Measurements from ENCODE around the gene TFR2.

TFR2 gene

GRCh38 chr7:100626055-100626454 is 15.3 kb downstream of the TFR2 start:
- no peak overlapping the region for H3K27ac ChIP-seq (ENCODE audit: low read depth, low read length, poor library complexity, severe bottlenecking)
- no peak overlapping the region for H2AFZ ChIP-seq (ENCODE audit: low read length)

GRCh38 chr7:100623951-100624824 is 17.2 kb downstream of the TFR2 start:
- H4K20me1 ChIP-seq (ENCODE audit: insufficient read depth, low read length): no peaks in the 10 kb centered on the region
- H3K27me3 ChIP-seq (ENCODE audit: insufficient read depth, low read length): no peaks in the 10 kb centered on the region
- no peaks in the 10 kb centered on the region for H3K9me3 ChIP-seq (ENCODE audit: low read length)
- no peaks in the 10 kb centered on the region for H3K79me2 ChIP-seq (ENCODE audit: insufficient read depth, low read length)
- no peak overlapping the region for H3K4me3 ChIP-seq (ENCODE audit: low read depth, low read length, poor library complexity, severe bottlenecking)
- TF ChIP-seq EZH2 (IDR thresholded peaks at IDR 0.05; ENCODE audit: borderline replicate concordance, low read length) (no peak), CTCF (IDR thresholded peaks at IDR 0.05; ENCODE audit: low read length) (no peak)
- H2AFZ ChIP-seq (ENCODE audit: low read length): no peak overlapping the region
- H3F3A ChIP-seq (ENCODE audit: insufficient read depth, low read length): no peaks in the 10 kb centered on the region
- no peak overlapping the region for H3K9ac ChIP-seq (ENCODE audit: low read length)
- H3K4me1 ChIP-seq (ENCODE audit: insufficient read depth, low read length, severe bottlenecking): peaks cover 19% of the 10 kb centered on the region
- H3K27ac ChIP-seq (ENCODE audit: low read depth, low read length, poor library complexity, severe bottlenecking): no peak overlapping the region
- H3K4me2 ChIP-seq (ENCODE audit: low read length): no peak overlapping the region
- H3K9me2 ChIP-seq (ENCODE audit: low read depth, low read length): no peaks in the 10 kb centered on the region
- H3K36me3 ChIP-seq (ENCODE audit: insufficient read depth, low read length): no peaks in the 10 kb centered on the region

More at GRCh38 chr7:100626055-100626454, 15.3 kb downstream of the TFR2 start:
- peak overlapping the region; percentile 33; the same call in 1 of the 2 replicates for H3K9ac ChIP-seq (ENCODE audit: low read length)
- H3K4me2 ChIP-seq (ENCODE audit: low read length): peak overlapping the region; percentile 74
- H3K79me2 ChIP-seq (ENCODE audit: insufficient read depth, low read length): no peaks in the 10 kb centered on the region
- peak overlapping the region; percentile 62 for H3K4me3 ChIP-seq (ENCODE audit: low read depth, low read length, poor library complexity, severe bottlenecking)
- H3K4me1 ChIP-seq (ENCODE audit: insufficient read depth, low read length, severe bottlenecking): peaks cover 22% of the 10 kb centered on the region
- TF ChIP-seq EZH2 (IDR thresholded peaks at IDR 0.05; ENCODE audit: borderline replicate concordance, low read length) (no peak), CTCF (IDR thresholded peaks at IDR 0.05; ENCODE audit: low read length) (no peak)
- H3K27me3 ChIP-seq (ENCODE audit: insufficient read depth, low read length): no peaks in the 10 kb centered on the region
- no peaks in the 10 kb centered on the region for H3K9me2 ChIP-seq (ENCODE audit: low read depth, low read length)
- H3K36me3 ChIP-seq (ENCODE audit: insufficient read depth, low read length): no peaks in the 10 kb centered on the region
- no peaks in the 10 kb centered on the region for H3K9me3 ChIP-seq (ENCODE audit: low read length)
- no peaks in the 10 kb centered on the region for H3F3A ChIP-seq (ENCODE audit: insufficient read depth, low read length)
- H4K20me1 ChIP-seq (ENCODE audit: insufficient read depth, low read length): no peaks in the 10 kb centered on the region

- no peak overlapping the region for H3K4me2 ChIP-seq (ENCODE audit: low read length)
- H4K20me1 ChIP-seq (ENCODE audit: insufficient read depth, low read length): no peaks in the 10 kb centered on the region
- no peak overlapping the region for H2AFZ ChIP-seq (ENCODE audit: low read length)
- H3K9me3 ChIP-seq (ENCODE audit: low read length): no peaks in the 10 kb centered on the region
- H3K4me3 ChIP-seq (ENCODE audit: low read depth, low read length, poor library complexity, severe bottlenecking): no peak overlapping the region
- no peaks in the 10 kb centered on the region for H3K79me2 ChIP-seq (ENCODE audit: insufficient read depth, low read length)
- H3K27me3 ChIP-seq (ENCODE audit: insufficient read depth, low read length): no peaks in the 10 kb centered on the region; the same call in 1 of the 2 replicates
- no peaks in the 10 kb centered on the region for H3K36me3 ChIP-seq (ENCODE audit: insufficient read depth, low read length)
- no peaks in the 10 kb centered on the region for H3F3A ChIP-seq (ENCODE audit: insufficient read depth, low read length)
- no peaks in the 10 kb centered on the region for H3K9me2 ChIP-seq (ENCODE audit: low read depth, low read length)
- H3K9ac ChIP-seq (ENCODE audit: low read length): no peak overlapping the region
- TF ChIP-seq EZH2 (IDR thresholded peaks at IDR 0.05; ENCODE audit: borderline replicate concordance, low read length) (no peak), CTCF (IDR thresholded peaks at IDR 0.05; ENCODE audit: low read length) (no peak)
- H3K27ac ChIP-seq (ENCODE audit: low read depth, low read length, poor library complexity, severe bottlenecking): no peak overlapping the region
- H3K4me1 ChIP-seq (ENCODE audit: insufficient read depth, low read length, severe bottlenecking): peaks cover 4% of the 10 kb centered on the region
Observed at GRCh38 chr7:100621554-100621953, 19.8 kb downstream of the TFR2 start.

All from OCI-LY1 (cell line).